ENCODE data around the gene TSKU.
A peak's percentile ranks its signal among the peaks of the same experiment; 100 is the strongest.

The TSKU gene, protein sequence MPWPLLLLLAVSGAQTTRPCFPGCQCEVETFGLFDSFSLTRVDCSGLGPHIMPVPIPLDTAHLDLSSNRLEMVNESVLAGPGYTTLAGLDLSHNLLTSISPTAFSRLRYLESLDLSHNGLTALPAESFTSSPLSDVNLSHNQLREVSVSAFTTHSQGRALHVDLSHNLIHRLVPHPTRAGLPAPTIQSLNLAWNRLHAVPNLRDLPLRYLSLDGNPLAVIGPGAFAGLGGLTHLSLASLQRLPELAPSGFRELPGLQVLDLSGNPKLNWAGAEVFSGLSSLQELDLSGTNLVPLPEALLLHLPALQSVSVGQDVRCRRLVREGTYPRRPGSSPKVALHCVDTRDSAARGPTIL

DNA sequence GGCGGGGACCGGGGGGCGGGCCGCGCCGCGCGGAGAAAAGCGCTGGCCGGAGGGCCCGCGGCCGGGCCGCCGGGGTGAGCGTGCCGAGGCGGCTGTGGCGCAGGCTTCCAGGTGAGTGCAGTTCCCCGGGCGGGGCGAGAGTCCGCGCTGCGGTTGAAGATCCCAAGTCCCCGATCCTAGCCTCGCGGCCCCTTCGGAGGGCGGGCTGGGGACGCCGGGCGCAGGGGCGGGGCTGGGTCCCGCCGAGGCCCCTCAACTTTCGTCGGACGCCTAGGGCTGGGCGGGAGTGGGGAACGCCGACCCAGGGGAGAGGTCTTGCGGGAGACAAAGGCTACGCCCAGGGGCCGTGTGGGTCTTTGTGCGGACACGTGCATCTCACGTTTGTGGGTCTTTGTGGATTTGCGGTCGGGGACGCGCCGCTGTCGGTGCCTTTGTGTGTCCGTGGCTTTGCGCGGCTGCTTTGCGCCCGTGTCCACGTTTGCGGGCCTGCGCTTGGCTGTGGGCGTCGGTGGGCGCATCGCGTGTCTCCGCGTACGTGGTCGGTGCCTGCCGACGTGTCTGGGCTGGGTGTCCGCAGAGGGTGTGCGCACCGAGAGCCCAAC lies at the start of gene TSKU:
TSKU (plus strand) TSS at position 63 of the 602 bp plus-strand sequence. CDS start 12,261 bp downstream, outside the sequence.
- DNase-seq: no peak

DNA sequence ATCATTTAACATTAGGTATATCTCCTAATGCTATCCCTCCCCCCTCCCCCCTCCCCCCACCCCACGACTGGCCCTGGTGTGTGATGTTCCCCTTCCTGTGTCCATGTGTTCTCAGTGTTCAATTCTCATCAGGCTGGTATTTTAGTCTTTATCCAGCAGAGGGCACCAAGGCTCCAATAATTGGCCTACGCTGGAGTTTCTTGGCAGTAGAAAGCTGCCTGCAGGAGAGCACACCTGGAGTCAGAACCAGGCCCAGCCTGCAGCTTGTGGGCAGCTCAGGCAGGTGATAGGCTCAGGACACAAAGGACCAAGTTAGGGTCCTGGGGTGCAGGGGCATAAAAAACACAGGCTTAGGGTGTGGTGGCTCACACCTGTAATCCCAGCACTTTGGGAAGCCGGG lies 49.2 kb upstream of the TSKU start:
- peak; percentile 17 to 43 for DNase-seq

DNA sequence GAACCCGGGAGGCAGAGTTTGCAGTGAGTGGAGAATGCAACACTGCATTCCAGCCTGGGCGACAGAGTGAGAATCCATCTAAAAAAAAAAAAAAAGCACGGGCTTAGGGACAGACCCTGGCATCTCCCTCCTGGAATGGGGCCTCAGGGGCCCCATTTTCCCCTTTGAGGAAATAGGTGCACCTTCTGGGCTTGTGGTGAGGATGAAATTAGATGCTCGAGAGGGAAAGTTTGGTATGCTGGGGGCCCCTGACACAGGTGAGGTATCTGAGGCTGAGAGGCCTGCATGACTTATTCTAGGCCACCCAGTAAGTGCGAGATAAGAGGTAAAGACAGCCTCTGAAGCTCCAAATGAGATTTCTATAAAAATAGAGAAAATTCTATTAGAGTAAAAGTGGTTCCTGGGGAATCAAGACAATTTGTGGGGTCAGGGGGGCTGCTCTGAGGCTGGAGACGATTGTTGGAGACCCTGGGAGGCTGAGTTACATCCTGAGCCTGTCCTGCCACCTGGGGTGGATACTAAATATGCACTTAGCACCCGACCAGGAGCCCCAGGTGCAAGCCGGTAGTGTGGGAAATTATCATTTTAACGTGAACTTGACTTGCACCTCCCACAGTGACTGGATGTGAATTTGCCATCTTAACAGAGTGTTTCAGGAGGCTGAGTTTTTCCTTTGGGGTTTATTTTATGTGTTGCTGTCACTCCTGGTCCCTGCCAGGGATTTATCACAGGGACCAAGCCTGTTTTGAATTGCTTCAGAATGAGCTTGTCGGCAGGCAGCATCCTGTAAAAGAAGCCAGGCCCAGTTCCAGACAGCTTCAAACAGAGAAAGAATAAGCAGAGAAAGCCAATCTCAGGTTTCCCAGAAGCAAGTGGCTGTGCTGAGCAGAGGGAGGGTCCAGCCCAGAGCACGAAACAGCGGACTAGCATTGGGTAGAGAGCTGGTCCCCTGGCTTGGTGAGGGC lies 48.4 kb upstream of the TSKU start:
- DNase-seq: no peak

DNA sequence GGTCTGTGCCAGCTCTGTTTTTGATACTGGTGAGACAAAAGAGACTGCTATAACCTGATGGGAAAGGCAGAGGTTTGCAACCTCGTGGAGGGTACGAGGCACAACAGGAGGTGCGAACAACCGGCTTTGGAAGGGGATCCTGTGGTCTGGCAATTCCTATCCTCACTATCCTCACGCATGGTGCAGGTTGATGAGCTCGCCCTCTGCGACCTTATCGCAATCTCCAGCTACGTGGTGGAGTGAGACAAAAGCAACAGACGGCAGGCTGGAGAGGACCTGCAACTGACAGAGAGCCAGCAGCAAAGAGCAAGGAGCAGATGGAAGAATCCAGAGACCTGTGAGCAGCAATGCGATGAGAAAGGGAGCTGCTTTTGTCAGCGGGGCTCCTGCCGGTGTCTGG lies 47.3 kb upstream of the TSKU start:
- no peak for DNase-seq

DNA sequence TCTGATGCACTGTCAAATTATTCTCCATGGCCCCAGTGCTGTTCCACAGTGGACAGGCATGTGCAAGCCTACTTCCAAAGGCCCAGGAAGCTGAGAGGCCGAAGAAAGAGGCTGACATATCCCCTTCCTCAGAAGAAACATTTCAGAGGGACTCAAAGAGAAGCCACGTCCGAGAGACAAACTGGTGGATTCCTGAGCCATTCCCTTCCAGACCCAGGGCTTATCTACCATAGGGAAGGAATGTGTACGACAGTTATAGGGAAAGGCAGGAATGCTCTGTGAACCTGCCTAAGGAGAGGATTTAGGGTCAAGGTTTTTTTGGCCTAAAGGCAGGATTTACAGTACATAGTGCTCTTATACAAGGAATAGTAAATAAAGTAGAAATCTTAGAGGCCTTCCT lies 46.9 kb upstream of the TSKU start:
- no peak for DNase-seq

DNA sequence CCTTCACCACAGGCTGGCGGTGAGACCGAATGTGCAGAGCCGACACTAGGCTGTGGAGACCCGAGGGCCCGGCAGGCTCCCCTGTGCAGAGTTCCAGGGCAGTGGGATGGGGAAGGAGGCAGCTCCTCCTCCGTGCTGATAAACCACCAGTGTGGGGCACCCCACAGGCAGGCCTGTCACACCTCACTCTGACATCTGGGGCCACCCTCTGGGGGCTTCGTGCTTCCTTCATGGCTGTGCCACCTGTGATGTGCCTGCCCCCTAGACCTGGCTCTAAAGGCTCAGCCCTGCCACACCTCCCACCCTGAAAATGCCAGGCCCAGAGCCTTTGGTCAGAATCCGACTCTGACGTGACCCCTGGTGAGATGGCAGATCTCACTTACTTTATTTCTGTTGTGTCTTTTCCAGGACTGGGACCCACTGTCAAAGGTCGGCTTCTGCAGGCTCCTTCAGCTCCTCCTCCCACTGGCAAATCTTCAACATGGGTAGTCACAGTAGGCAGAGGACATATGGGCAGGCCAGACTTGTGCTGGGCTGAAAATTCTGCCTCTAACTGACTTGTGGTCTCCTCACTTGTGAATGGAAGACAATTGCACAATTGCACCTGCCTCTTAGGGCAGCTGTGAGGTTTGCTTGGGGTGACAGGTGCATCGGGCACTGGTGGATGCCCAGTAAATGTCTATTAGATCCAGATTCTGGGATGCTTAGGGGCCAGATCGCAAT lies 46.2 kb upstream of the TSKU start:
- DNase-seq: no peak

DNA sequence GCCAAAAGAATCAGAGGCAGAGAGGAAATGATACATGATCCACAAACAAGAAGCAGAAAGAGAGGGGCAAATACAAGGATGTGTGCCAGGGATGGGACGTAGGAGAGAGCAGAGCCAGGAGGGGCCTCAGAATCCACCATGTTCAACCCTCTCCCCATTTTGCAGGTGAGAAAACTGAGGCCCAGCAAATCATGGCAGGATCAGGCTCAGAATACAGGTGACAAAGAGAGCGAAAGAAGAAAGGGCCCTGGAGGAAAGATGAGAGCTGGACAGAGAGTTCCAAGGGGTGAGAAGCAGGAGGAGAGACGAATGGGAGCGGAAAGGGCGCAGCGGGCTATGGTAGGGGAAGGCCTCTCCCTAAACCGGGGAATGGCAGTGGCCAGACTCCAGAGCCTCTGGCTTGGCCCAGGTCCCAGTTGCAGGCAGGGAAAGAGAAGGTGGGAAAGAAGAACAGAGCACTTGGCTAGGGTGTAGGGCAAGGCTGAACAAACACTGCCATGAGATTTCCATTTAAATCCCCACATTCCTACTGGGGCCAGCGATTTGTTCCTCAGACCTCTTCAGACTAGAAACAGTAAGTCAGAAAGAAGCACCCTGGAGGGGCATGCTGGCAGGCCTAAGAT lies 44.4 kb upstream of the TSKU start:
- DNase-seq: no peak

DNA sequence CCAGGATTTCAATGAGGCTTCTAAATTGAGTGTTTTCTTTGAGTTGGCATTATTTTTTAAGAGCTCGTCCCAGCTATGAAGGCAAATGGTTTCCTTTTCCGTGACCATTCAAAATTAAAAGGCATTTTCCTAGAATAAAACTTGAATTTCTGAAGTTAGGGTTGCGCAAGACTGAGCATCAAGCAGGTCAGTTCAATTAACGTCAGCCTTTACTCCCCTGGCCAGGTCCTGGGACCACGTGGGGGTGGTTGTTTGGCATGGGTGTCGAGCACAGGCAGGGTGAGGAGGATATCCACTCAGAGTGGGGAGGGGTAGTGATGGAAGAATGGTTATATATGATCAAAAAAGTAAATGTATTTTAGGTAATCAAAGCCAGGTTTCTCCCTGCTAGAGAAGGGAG lies 43.4 kb upstream of the TSKU start:
- DNase-seq: no peak

DNA sequence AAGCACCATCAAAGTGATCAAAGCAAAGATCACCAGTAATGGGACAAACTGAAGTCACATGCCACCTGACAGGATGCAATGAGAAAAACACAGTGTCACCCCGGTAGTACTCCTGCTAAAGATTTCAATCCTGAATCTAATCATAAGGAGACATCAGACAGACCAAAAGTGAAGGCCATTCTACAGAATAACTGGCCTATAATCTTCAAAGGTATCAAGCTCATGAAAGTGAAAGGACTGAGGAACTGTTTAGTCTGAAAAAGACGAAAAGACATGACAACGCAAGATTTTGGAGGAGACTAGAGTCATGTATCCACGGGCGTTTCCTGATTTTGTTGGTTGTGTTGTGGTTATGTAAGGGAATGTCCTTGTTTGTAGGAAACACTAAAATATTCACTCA lies 42.4 kb upstream of the TSKU start:
- DNase-seq: no peak

DNA sequence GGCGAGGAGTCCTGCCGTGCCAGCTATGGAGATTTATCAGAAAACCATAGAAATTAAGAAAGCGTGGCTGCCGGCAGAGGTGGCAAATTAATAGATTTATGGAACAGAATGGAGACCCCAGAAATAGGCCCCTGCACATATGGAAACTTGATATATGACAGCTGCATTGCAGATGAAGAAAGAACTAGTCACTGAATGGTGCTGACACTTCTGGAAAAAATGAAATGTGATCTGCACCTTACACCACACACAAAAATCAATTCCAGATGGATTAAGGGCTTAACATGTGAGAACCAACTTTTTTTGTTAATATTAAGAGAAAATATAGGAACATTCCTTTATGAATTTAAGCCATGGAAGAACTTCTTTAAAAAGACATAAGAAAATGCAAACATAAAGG lies 40.3 kb upstream of the TSKU start:
- DNase-seq: no peak

DNA sequence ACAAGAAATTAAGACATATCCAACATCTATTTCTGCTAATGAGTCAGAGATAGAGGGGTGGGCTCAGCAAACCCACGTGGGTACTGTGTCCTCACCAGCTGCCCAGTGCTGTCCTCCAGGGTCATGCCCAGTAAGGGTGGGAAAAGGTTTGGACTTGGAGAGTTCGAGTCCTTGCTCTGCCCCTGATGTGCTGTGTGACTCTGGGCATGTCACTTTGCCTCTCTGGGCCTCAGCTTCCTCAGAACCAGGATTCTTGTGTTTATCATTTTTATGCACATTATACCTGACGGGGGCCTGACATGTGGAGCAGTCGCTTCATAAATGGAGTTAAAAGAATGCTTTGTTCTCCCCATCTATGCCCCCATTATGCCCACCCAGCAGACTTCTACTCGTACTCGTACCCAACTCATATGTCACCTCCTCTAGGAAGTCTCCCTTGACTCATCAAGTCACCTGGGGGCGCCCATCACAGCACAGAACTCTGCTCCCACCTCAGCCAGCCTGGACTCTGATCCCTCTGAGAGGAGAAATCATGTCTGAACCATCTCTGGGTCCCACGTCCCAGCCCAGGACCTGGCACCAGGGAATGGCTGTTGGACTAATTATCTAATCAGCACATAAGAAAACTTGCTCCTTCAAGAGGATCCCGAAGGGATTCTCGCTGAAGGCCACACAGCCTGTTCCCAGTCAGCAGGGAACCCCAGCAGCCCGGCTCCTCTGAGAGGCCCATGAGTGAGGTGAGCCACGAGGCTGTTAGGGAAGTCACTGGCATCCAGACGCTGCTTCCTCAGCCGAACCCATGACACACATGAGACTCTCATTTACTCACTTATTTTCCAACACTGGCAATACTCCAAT lies 38.7 kb upstream of the TSKU start:
- DNase-seq: no peak

DNA sequence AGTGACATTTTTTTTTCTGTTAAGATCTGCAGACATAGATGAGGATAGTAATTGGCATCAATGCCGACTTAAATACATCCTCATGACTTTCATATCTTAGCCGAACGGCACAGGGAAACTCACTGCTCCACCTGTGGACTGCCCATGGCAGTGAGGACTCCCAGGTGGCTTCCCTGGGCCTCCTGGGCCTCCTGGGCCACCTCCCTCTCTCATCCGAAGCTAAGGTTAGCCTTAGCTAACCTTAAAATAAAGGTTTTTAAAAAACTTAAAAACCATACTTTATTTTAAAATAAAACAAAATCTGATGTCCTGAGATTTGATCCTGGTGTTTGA lies 38.1 kb upstream of the TSKU start:
- no peak for DNase-seq

DNA sequence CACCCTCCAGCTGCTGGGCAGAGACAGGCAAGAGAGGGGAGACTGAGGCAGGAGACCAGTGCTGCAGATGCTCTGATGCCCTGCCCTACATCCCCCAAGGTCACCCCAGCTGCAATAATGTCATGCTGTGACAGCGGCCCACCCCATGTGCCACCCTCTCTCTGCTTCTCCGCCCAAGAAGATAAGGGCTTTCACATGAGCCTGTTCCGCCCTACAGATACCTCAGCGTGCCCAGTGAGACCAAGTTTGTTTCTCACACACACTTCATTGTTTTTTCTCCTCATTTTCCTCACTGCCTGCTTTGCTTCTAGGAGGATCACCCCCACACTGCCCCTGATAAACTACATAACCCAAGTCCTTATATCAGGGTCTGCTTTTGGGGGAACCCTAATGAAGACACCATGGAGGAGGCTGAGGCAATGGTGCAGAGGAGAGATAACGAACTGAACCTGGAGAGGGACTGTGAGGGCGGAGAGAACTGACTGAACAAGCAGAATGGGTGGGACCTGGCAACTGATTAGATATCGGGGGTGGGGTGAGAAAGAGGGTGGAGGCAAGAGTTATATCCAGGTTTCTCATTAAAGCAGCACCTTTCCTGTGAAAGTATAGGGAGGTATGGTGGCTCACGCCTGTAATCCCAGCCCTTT lies 37.5 kb upstream of the TSKU start:
- DNase-seq: no peak

DNA sequence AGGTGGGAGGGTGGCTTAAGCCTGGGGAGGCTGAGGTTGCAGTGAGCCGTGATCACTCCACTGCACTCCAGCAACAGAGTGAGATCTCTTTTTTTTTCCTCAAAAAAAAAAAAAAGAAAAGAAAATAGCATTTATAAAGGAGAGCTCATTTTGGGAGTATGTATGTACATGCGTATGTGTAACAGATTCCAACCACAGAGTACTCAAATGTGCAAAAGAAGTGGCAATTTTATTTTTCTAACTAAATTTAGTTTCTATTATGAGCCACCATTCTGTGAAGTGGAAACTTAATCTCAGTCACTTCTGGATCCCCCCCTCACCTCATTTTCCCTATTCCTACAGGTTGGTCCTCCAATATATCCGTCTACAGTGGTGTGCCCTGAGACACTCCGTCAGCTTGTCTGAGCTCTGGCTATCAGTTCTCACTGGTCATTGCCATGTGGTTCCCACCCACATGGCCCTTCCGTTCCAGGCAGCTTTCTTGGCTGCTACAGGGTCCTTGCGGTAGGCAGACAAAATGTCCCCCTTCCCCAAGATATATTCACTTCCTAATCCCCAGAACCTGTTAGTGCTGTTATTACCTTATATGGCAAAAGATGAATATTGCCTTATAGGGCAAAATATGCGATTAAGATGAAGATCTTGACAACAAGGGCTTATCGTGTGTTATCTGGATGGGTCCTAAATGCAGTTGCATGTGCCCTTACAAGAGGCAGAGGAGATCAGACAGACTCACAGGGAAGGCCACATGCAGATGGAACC lies 35.8 kb upstream of the TSKU start:
- DNase-seq: no peak

DNA sequence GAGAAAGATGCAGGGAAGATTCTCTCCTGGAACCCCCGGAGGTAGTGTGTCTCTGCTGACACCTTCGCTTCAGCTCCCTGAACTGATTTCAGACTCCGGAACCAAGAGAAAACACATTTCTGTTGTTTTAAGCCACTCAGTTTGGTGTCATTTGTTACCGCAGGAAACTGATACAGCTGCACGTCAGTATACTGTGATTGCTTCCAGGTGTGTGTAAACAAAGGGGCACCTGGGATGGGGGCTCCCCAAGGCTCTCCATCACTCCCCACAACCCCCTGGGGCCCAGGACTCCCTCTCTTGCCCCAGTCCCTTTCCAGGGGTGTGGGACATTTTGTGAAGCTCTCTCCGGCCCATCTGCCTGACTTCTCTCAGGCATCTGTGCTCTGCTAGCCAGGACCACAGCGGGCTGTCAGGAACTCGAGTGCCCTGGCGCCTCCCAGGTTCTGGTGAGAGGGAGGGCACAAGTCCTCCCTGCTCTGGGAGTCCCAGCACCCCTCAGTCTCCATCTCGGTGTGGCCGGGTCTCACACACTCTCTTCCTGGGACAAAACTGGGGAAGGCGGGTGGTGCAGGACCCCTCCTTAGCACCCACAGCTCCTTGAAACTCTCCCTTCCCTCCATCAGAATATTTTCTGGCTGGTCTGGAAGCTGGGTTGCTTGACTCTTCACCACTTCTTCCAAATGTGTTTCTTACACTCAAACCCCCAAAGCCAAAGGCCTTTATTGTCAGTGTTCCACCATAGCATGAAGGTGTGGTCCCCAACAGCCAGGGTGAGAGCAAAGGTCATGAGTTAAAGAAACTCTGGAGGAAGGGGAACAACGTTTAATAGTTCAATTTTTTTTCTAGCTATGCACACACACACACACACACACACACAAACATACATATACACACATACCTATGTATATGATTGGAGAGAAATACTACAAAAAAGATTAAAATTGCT lies 35.0 kb upstream of the TSKU start:
- DNase-seq: no peak

DNA sequence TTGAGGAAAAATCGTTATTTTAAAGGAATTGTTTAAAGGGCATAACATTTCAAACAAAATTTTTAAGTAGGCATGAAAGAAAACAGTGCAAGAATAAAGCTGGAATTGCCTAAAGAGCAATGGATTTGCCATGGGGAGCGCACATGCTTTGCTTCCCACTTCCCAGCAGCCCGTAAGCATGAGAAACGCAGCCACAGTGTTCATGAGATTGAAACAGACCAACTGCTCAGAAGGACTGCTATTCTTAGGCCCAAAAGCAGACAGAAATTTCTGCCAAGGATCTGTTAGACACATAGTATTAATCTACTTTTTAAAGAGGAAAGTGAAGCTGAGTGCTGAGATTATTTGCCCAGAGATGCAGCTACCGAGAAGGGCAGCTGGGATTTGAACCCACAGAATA lies 34.2 kb upstream of the TSKU start:
- no peak for DNase-seq

DNA sequence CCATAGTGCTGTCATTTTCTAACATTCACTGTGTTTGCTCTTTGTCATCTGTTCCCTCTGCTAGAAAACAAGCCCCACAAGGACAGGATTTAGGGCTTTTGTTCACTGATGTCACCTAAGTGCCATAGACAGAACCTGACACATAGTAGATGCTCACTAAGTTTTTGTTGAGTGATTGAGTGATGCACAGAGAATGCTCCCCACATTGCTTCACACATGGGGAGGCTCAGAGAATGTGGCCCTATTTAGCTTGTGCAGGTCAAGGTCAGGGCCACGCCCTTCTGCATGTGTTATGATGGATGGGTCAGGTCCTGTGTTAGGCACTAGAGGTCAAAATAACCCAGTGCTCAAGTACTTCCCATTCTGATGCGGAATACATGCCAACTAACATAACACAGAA lies 33.1 kb upstream of the TSKU start:
- DNase-seq: no peak

DNA sequence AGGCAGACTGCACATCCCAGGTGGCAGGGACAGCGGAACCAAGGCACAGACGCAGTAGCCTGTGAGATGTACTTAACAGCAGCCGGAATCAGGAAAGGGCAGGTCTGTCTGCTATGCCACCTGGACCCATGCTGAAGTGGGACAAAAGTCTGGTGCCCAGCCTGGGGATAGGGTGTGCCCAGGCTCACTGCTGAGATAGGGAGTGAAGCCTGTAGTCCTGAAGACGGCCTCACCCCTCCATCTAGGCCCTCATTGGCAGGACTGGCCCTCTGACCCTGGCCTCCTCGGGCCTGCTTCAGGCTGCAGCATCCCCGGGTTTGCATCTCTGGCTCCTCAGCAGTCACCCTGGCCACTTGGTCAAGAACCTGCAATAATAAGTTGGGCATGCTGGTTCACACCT lies 32.4 kb upstream of the TSKU start:
- DNase-seq: no peak
